Activated CD8-positive, alpha-beta memory T cell treated with anti-CD3 and anti-CD28 coated beads for 36 hours (primary cell): ENCODE results near the gene HSFX4. TPM values are rescaled to one million over a fixed set of nuclear protein-coding genes. Genes with fewer than 3 reads are reported as not detected.
"Not testable (repeated sequence)": the region's sequence is repeated elsewhere in the genome, so short reads cannot be mapped to it uniquely, and the experiment has no call there.

Experiments used
- CTCF ChIA-PET: fragments of 350-600 bp; sonication (Branson Sonifier 250); formaldehyde crosslinking; loops from one replicate; lab custom pipeline; 2021; ENCODE audit warnings: antibody characterized with exemption; lab: Charles Lee
- POLR2A ChIA-PET: fragments of 350-600 bp; sonication (Branson Sonifier 250); formaldehyde crosslinking; loops from one replicate; lab custom pipeline; 2021; ENCODE audit warnings: antibody characterized with exemption; lab: Charles Lee
- total RNA-seq, 2 experiments: library from RNA; stranded (reverse); gene quantifications; one replicate each; pipeline ENCODE4 v1.2.3, GENCODE V29; 2021

Gene HSFX4
- total RNA-seq, result not detected

DNA sequence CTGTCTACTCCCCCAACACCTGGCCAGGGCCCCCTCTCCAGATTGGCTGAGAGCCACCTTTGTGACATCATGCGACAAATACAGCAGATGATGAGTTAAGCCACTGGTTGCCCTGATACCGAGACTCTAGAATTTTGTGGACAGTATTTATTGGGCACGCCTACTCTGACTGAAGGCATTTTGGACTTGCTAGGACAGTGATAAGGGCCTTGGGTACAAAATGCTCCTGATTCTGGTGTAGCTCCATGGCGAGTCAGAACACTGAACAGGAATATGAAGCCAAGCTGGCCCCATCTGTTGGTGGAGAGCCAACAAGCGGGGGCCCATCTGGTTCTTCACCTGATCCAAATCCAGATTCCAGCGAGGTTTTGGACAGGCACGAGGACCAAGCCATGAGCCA, at the start of gene HSFX4:
Gene HSFX4, plus strand, starts transcription at position 174 of the 400 bp plus-strand sequence. Its CDS starts 72 bp downstream, at position 246.
- CTCF ChIA-PET, POLR2A ChIA-PET: not testable (repeated sequence)

DNA sequence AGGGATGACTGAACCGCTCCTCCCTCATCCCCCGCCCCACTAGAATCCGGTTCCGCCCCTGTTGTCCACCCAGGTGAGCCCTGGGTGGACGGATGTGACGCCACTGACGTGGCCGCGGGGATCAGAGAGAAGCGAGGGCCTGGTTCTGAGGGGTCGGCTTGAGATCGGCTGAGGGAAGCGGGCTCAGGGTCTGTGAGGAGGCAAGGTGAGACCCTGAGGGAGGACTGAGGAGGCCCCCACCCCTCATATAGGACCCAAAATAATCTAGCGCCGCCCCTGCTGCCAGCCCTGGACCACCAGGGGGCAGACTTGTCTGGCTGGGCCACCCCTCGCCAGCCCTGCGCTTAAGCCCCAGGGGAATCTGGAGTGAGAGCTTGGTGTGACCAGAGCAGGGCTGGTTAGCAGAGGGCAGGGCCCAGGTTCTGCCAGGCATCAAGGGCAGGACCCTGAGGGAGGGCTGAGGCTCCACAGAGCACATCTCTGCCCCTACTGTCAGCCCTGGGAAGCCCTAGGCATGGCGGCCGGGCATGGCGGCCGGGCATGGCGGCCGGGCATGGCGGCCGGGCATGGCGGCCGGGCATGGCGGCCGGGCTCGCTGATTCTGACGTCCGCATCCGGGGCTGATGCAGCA, 48.2 kb upstream of the HSFX4 start, which contains the start of gene MAGEA8:
Gene MAGEA8, plus strand, starts transcription at position 103 of the 631 bp plus-strand sequence. CDS start 3,090 bp downstream, outside the sequence.
- ChIA-PET POLR2A (no interaction called here), CTCF (no interaction called here)

DNA sequence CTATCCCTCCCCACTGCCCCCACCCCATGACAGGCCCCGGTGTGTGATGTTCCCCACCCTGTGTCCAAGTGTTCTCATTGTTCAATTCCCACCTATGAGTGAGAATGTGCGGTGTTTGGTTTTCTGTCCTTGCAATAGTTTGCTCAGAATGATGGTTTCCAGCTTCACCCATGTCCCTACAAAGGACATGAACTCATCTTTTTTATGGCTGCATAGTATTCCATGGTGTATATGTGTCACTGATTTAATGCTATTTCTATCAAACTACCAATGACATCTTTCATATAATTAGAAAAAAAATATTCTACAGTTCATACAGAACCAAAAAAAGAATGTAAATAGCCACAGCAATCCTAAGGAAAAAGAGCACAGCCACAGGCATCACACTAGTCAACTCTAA, 38.5 kb upstream of the HSFX4 start:
- CTCF ChIA-PET, POLR2A ChIA-PET: not testable (repeated sequence)

- POLR2A ChIA-PET, result no interaction called here
- CTCF ChIA-PET, result no interaction called here
Measured at GRCh38 chrX:149898554-149898953, 30.8 kb upstream of the HSFX4 start.

- CTCF ChIA-PET, result no interaction called here
Measured at GRCh38 chrX:149903889-149904748, 25.3 kb upstream of the HSFX4 start.

DNA sequence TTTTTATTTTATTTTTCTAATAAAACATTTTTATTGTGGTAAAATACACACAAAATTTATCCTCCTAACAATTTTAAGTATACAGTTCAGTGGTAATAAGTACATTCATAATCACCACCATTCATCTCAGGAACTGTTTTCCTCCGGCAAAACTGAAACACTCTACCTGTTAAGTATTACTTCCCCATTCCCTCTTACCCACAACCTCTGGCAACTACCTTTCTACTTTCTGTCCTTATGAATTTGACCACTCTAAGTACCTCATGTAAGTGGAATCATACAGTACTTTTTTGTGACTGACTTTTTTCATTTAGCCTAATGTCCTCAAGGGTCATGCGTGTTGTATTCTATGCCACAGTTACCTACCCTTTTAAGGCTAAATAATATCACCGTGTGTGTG, 21.1 kb upstream of the HSFX4 start:
- POLR2A ChIA-PET, result no interaction called here
- CTCF ChIA-PET, result no interaction called here

More at GRCh38 chrX:149903889-149904748, 25.3 kb upstream of the HSFX4 start:
- POLR2A ChIA-PET, result no interaction called here

DNA sequence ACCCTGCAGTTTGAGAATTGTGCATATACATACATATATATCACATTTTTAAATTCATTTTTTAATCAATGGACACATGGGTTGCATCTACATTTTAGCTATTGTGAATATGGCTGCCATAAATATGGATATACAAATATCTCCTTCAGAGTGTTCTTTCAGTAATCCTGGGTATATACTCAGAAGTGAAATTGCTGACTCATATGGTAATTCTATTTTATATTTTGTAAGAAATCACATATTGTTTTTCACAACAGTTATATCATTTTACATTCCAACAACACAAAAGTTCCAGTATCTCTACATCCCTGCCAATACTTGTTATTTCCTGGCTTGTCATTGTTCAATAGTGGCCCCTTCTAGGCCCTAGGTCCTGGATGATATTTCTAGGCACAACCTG, 20.6 kb upstream of the HSFX4 start:
- ChIA-PET POLR2A (no interaction called here), CTCF (no interaction called here)

GRCh38 chrX:149909324-149910177, 19.8 kb upstream of the HSFX4 start:
- POLR2A ChIA-PET, result interaction anchor here (0.6 kb wide), 1 partner anchor 80 kb away, joined by 6 read pairs; no protein-coding TSS in a partner anchor
- CTCF ChIA-PET, result no interaction called here

DNA sequence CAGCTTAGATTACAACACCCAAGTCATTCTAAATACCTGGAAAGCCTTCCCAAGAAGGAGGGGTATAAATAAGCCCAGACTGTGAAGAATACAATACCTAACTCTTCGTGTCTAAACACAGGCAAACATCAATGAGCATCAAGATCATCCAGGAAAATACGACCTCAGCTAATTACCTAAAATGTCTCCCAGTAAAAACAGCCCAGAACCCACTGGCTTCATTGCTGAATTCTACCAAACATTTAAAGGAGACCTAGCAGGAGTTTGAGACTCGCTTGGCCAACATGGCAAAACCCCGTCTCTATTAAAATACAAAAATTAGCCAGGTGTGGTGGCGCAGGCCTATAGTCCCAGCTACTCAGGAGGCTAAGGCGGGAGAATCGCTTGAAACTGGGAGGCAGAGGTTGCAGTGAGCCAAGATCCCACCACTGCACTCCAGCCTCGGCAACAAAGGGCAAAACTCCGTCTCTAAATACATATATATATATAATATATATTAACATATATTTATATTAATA, 19.1 kb upstream of the HSFX4 start:
- ChIA-PET CTCF (no interaction called here), POLR2A (interaction anchor here (0.6 kb wide), 1 partner anchor 81 kb away, joined by 6 read pairs; no protein-coding TSS in a partner anchor)

DNA sequence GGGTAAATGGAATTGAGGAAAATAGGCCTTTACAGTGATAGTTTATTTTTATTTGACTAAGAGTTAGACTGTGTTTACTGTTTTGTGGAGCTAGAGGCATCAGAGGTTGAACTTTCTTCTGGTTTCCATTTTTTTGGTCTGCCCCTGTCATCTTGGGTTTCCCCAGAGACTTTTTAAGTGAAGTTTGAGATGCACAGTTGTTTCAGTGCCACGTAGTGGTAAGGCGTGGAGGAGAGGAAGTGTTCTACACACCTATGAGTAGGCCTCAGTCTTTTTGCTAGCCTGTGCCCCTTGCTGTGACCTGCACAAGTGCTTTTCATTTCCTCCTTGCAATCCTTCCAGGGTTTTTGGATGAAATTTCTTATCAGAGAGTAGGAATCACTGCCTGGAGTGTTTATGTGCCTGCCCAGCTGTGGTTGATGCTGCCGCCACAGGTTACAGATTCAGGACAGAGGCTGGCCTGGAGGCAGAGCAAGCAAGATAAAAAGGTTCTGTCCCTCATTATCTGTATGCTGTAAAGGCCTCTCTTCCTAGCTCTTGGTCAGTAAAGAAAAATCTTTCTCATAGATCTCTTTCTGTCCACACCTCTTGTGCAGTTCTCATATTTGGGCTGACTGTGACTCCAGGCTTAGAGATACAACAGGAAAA, 12.5 kb upstream of the HSFX4 start:
- POLR2A ChIA-PET, result no interaction called here

DNA sequence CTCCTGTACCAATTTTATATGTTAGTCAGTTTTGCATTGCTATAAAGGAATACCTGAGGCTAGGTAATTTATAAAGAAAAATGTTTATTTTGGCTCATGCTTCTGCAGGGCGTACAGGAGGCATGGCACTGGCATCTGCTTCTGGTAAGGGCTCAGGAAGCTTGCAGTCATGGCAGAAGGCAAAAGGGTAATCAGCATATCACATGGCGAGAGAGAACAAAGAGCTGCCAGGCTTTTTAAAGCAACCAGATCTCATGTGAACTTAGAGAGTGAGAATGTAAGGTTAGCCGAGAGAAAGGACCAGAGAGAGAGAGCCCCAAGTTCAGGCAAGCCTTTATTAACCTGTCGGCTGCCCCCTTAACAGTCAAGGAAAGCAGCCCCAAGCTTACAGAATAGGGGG, 5.5 kb upstream of the HSFX4 start:
- CTCF ChIA-PET, result not testable (repeated sequence)

More for the DNA sequence above, 12.5 kb upstream of the HSFX4 start:
- CTCF ChIA-PET, result no interaction called here

DNA sequence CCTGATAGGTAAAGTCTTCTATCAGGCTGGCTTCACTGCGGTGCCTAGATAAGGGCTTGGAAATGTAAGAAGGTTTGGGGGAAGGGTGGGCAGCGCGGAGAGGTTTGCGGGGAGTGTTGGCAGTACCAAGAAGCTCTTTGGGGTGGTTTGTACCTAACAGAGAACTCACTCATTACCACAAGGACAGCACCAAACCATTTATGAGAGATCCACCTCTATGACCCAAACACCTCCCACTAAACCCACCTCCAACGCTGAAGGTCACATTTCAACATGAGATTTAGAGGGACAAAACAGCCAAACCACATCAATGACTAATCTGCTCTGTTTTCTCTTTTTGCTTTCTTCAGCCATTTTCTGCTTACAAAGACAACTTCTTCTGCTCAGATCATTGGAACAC, 4.9 kb upstream of the HSFX4 start:
- CTCF ChIA-PET, POLR2A ChIA-PET: not testable (repeated sequence)

More for the DNA sequence above, 5.5 kb upstream of the HSFX4 start:
- POLR2A ChIA-PET, result not testable (repeated sequence)

DNA sequence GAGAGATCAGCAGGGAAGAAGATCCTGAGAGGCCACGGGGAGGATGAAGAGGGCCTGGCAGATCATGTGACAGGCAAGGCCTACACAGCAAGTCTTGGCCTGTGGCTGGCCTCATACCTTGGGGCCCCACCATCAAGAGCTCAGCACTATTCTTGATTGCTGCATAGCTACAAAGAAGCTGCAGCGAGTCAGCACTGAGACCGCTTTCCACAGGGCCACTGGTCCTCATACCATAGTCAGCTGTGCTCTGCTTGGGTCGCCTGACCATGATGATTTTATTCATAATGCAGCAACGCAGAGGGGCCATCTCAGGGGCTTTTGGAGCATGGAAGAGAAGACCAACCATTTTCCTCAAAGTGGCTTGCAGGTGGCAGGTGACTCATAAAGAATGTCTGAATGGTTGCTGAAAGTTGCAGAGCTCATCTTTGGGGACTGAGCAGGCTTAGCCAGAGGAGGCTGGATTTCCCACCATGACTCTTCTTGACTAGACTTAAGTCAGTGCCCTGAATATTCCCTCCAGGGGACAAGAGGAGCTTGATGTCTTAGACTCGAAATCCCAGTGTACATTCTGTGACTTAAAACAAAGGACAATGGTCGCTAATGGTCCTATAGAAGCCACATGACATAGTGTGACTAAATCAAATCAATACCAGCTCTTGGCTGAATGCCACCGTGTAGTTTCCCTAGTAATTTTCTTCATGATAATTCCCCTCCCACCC, 2.0 kb upstream of the HSFX4 start:
- CTCF ChIA-PET, POLR2A ChIA-PET: not testable (repeated sequence)

GRCh38 chrX:149927964-149928258, 1.5 kb upstream of the HSFX4 start:
- CTCF ChIA-PET, POLR2A ChIA-PET: not testable (repeated sequence)

DNA sequence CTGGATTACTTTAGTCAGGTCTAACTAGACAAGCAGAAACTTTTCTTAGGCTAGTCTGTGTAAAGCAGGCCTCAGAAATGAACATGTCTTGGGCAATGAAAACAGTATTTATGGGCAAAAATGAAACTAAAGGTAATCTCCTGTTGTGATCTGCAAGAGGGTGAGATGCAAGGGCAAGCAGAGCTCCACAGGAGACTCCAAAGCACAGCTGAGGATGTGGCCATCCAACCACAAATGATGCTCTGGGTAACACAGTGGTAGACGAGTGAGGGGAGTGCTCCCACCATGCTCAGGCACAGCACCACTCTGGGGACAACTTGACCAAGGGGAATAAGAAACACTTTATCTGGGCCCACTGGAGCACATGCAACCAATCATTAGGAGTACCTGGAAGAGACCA, 738 bp upstream of the HSFX4 start:
- CTCF ChIA-PET, POLR2A ChIA-PET: not testable (repeated sequence)

DNA sequence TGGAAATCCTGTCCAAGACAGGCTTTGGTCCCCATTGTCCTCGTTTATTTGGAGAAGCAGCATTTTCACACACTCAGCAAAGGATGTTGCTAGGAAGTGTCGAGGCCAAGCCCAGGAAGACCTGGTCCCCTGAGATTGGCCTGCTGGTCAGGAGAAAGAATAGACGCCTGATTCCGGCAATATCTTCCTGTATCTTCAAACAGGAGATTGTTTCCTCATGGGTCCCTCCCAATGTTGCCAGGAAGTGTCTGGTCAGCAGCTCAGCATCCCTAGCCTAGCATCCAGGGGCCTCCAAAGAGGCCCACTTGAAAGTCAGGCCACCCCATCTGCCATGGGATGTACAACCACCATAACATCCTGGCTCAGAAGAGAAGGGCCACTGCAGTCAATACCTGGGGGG, 2.0 kb downstream of the HSFX4 start:
- CTCF ChIA-PET, result not testable (repeated sequence)

GRCh38 chrX:149932150-149932549, 2.8 kb downstream of the HSFX4 start:
- CTCF ChIA-PET, POLR2A ChIA-PET: not testable (repeated sequence)

More for the DNA sequence above, 2.0 kb downstream of the HSFX4 start:
- POLR2A ChIA-PET, result not testable (repeated sequence)

GRCh38 chrX:149932970-149933369, 3.6 kb downstream of the HSFX4 start:
- CTCF ChIA-PET, POLR2A ChIA-PET: not testable (repeated sequence)

GRCh38 chrX:149933547-149933946, 4.2 kb downstream of the HSFX4 start:
- POLR2A ChIA-PET, CTCF ChIA-PET: not testable (repeated sequence)
